GM18868 (cell line): ENCODE data around the gene BCAS3.
"Not testable (repeated sequence)": the region's sequence is repeated elsewhere in the genome, so short reads cannot be mapped to it uniquely, and the experiment has no call there.

Experiments
- ATAC-seq: cut with Tn5 transposase; IDR thresholded peaks from one replicate; pipeline ENCODE4 v1.9.1; 2021; ENCODE audit warnings: mild to moderate bottlenecking, moderate library complexity; ENCODE audit not compliant: unreplicated experiment

Gene BCAS3

DNA sequence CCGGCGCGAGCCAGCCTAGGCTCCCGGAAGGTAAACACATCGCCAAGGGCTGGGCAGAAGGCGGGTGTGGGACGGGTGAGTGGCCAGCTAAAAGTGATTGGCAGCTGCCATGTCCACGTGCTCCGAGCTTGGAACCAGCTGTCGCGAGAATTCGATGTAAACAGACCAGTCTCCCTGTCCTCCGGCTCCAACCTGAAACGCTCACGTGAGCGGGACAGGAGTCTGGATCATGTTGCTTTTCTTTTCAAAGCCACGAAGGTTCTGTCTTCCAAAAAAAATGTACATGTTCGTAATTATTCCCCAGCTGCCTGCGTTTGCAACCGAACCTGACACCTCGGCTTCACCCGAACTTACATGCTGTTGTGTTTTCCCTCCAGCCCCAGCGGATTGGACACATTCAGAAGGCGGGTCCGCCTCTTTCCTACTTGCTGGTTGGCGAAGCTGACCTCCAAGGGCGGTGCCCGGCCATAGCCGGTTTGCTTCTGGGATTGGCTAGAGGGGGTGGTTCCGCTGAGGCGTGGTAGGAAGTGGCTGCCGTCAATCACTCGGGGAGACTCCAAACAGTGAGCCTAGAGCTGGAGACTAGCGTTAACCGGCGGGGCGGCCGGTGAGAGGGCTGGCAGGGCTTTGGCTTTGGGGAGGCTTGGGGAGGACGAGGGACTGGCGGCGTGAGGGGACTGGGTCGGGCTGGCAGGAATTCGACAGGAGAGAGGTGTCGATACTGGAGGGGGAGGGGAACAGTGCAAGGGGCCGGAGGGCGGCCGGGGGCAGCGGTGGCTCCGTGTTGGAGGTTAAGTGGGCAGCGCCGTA, at the start of gene BCAS3:
Gene BCAS3, plus strand, starts transcription at position 544 of the 810 bp plus-strand sequence.
- ATAC-seq, result peak; percentile 94

DNA sequence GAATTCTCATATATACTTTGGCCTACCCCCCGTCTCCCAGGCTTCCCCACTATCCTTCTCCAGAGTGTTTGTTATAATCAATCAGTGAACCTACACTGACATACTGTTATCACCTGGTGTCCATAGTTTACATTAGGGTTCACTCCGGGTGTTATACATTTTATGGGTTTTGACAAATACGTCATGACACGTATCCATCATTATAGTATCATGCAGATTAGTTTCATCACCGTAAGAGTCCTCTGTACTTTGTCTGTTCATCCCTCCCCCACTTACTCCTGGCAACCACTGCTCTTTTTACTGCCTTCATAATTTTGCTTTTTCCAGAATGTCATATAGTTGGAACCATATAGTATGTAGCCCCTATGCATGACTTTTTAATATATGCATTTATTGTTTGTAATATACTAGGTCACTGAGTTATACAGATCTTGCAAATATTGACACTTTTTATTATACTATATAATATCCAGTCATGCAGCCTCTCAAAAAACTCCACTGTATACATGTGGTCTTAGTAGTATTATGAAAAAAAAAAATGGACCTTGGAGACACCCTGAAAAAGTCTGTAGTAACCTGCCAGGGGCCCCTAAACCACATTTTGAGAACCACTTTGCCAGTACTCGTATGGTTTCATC, 49.3 kb upstream of the BCAS3 start:
- ATAC-seq, result no peak

DNA sequence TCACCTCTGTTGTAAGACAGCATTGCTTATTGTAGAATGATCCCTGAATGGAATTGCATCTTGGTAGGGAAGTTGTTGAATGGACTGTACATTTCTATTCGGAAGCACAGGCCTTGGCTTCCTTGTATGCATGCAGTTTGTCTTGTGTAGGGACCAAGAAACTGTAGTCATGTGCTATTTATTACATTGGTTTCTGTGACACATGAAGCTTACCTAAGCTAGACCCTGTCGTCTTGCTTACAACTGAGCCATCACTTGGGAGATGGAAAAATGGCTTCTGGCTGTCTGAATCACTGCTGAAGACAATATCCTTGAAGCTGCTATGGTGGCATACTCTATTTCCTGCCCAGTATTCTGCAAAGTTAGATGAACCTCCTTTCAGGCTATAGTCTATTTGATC, 48.5 kb upstream of the BCAS3 start:
- ATAC-seq, result no peak

DNA sequence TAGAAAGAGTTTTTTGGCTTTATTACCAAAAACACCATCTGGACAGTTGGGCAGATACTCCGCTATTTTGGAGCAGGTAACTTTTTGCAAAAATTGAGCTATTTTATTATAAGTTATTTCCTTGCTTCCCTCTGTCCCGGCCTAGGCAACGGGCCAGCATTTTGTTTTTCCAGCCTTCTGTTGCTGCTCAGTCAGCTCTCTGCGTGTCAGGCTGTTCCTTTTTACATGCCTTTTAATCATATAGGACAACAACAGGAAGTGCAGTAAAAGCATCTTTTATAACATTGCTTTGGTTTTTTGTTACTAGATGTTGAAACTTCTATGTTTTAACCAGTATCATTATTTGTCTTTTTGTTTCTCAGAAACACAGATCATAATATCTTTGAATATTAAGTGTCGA, 47.3 kb upstream of the BCAS3 start:
- no peak for ATAC-seq

DNA sequence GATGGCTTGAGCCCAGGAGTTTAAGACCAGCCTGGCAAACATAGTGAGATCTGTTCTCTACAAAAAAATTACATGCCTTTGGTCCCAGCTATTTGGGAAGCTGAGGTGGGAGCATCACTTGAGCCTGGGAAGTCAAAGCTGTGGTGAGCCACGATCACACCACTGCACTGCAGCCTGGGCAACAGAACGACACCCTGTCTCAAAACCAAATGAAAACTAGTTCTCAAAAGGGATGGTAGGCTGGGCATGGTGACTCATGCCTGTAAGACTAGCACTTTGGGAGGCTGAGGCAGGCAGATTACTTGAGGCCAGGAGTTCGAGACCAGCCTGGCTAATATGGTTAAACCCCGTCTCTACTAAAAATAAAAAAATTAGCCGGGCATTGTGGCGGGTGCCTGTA, 46.5 kb upstream of the BCAS3 start:
- no peak for ATAC-seq

DNA sequence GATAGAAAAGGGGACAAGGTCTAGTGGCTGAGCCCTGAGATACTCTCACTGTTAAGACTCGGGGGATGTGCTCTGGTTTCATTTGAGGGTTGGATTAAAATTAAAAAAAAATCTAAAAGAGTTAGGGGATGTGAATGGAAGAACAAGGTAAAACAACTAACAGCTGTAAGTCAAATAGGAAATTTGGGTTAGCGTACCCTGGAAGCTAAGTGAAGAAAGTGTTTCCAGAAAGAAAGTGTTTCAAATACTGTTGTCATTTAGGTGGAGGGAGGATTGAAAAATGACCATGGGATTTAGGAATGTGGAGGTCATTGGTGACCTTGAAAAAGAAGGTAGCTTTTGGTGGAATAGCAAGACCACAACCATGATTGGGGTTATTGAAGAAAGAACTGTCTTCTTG, 40.0 kb upstream of the BCAS3 start:
- no peak for ATAC-seq

DNA sequence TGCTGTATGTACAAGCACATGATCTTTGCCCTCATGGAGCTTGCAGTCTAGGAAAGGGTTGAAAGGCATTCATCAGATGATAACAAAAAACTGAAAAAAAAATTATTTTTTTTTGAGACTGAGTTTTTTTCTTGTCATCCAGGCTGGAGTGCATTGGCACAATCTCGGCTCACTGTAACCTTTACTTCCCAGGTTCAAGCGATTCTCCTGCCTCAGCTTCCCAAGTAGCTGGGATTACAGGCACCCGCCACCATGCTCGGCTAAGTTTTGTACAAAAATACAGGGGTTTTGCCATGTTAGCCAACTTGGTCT, 38.7 kb upstream of the BCAS3 start:
- no peak for ATAC-seq

DNA sequence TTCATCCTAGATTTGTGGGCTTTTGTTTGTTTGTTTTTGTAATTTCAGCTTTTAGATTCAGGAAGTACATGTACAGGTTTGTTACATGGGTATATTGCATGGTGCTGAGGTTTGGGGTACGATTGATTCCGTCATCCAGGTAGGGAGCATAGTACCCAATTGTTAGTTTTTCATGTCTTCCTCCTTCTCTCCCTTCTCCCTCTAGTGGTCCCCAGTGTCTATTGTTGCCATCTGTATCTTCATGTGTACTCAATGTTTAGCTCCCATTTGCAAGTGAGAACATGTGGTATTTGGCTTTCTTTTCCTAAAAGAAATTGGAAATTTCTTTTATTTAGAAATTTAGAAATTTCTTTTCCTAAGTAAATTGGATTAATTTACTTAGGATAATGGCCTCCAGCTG, 37.1 kb upstream of the BCAS3 start:
- no peak for ATAC-seq

DNA sequence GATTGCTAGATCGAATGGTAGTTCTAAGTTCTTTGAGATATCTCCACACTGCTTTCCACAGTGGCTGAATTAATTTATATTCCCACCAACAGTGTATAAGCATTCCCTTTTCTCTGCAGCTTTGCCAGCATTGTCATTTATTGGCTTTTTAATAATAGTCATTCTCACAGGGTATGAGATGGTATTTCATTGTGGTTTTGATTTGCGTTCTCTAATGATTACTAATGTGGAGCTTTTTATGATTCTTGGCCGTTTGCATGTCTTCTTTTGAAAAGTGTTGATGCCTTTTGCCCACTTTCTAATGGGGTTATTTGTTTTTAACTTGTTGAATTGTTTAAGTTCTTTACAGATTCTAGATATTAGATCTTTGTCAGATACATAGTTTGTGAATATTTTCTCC, 36.5 kb upstream of the BCAS3 start:
- ATAC-seq, result no peak

DNA sequence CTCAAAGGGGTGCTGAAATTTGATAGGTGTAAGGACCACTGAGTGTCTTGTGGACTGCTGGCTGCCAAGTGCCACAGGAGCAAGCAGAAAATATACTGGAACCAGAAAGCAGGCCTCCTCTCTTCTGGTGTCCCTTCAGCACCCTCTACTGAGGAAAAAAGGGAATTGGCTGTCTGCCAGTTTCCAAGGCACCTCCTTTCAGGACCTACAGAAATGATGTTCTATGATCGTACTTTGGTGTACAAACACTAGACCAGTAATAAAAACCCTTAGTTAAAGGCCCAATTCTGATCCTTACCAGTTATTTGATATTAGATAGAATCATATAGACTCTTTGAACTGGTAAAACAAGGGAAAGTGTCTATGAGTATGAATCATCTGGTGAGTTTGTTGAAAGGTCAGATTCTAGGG, 35.8 kb upstream of the BCAS3 start:
- peak; percentile 43 for ATAC-seq

DNA sequence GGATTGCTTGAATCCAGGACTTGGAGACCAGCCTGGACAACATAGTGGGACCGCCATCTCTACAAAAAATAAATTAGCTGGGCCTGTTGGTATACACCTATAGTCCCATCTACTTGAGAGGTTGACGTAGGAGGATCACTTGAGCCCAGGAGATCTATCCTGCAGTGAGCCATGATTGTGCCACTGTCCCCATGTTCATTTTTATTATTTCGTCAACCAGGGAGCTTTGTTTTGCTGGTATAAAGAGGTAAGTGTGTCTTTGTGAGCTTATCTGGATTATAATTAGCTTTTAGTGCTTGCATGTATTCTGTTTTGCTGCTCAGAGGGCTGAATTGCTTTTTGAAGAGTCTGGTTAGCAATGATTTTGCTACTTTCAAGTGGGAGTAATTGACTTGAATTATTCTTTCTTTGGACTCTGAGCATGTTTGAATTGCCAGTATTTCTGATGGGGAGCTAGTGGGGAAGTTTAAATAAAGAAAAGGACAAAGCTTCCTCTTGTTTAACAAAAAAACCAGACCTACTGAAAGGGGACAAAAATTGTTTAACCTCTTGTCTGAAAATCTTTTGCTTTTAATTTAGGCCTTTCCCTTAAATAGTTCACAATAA, 31.6 kb upstream of the BCAS3 start:
- no peak for ATAC-seq

DNA sequence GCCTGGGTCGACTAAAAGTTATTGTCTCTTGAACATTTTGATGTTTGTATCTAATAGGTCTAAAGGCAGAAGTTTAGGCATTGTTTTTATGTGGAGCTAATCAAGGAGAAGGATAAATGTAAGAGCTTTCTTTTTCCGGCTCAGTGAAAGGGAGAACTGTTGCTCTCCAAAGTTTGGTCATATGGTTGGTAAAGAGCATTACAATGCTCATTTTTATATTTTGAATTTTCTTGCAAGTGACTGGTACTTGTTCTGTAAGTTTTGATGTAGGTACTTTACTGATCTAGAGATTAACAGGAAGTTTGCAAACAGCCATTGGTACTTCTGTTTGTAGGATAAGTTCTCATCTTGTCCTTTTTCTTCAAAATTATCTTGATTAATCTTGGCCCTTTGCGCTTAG, 30.9 kb upstream of the BCAS3 start:
- ATAC-seq, result no peak

DNA sequence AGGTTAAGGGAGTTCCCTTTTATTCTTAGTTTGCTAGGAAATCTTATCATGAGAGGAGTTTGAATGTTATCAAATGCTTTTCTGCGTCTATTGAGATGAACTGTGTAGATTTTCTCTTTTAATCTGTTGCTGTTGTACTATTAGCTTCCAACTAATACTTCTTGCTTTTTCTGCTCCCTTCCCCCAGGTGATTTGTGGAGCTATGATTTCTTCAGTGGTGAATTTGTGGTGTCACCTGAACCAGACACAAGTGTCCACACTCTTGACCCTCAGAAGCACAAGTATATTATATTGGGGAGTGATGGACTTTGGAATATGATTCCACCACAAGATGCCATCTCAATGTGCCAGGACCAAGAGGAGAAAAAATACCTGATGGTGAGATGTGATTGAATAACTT, 29.9 kb upstream of the BCAS3 start:
- ATAC-seq, result no peak

DNA sequence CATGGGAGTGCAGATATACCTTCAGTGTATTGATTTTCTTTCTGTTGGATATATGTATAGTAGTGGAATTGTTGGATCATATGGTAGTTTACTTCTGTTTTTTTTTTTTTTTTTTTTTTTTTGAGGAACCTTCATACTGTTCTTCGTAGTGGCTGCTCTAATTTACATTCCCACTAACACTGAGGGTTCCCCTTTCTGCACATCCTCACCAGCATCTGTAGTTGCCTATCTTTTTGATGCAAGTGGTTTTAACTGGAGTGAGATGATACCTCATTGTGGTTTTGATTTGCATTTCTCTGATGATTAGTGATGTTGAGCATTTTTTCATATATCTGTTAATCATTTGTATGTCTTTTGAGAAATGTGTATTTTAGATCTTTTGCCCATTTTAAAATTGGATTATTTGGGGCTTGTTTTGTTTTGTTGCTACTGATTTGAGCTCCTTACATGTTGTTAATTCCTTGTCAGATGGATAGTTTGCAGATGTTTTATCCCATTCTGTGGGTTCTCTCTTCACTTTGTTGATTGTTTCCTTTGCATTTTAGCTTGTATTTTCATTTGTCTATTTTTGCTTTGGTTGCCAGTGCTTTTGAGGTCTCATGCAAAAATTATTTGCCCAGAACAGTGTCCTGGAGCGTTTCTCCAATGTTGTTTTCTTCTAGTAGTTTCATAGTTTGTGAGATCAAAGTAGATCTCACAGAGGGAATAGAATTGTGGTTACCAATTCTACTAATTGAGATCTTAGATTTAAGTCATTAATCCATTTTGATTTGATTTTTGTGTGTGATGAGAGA, 25.0 kb upstream of the BCAS3 start:
- ATAC-seq, result no peak

DNA sequence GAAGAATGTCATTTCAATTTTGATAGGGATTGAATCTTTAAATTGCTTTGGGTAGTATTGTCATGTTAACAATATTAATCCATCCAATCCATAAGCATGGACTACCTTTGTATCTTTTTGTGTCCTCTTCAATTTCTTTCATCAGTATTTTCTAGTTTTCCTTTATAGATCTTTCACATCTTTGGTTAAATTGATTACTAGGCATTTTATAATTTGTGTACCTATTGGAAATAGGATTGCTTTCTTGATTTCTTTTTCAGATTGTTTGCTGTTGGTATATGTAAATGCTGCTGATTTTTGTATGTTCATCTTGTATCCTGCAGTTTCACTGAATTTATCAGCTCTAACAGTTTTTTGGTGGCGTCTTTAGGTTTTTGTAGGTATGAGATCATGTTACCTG, 24.1 kb upstream of the BCAS3 start:
- ATAC-seq, result no peak

DNA sequence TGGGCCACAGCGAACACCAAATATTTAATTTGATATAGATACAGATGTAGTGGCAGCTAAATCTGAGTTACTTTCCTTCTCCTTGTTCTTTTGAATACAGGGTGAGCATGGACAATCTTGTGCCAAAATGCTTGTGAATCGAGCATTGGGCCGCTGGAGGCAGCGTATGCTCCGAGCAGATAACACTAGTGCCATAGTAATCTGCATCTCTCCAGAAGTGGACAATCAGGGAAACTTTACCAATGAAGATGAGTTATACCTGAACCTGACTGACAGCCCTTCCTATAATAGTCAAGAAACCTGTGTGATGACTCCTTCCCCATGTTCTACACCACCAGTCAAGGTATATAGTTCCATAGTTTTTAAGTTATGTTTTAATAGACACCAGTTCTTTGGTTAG, 21.2 kb upstream of the BCAS3 start:
- no peak for ATAC-seq

DNA sequence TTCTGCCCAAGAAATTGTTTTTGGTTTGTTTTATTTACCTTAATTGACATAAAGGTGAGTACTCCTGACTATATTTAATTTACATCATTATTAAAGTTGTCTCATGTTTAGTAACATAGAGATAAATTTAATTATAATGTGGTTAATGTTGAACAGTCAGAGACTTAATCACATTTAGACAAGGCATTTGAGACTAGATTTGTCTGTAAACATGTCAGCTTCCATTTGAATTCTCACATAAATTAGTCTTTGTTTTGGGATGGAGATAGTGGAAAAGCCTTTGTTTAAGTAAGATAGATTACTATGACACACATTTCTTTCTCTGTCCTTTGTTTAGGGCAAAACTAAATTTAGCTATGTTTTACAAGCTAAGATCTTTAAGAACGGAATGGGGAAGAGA, 18.5 kb upstream of the BCAS3 start:
- ATAC-seq, result no peak

DNA sequence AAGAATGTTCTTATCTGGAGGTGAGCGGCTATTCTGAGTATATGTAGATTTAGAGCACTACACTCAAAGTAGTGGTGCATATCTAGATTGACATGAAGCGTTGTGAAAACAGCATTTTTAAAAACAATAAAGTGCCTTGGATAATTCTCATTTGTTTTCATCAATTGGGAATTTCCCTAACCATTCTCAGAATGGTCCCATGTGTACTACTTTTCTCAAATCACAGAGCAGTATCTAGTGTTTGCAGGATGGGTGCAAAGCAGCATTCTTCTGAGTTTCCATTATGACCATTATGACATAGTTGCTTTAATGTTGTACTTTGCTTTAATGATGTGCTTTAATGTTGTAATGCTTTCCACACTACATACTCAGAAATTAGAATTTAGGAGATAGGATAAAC, 16.2 kb upstream of the BCAS3 start:
- ATAC-seq, result no peak

DNA sequence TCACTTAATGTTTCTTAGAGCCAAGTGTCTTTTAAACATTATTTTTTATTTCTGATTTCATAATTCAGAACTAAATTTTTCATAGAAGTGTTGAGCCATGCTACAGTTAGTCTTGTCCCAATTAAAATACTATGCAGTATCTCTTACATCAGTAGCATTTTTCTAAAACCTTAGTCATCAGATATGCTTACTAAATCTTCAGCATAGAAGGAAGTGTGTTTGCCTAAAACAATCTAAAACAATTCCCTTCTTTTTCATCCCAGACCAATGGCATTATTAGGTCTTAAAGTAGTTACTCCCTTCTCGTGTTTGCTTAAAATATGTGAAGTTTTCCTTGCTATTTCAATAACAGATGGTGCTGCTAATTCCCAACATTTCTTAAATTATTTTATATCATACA, 13.6 kb upstream of the BCAS3 start:
- ATAC-seq, result no peak

DNA sequence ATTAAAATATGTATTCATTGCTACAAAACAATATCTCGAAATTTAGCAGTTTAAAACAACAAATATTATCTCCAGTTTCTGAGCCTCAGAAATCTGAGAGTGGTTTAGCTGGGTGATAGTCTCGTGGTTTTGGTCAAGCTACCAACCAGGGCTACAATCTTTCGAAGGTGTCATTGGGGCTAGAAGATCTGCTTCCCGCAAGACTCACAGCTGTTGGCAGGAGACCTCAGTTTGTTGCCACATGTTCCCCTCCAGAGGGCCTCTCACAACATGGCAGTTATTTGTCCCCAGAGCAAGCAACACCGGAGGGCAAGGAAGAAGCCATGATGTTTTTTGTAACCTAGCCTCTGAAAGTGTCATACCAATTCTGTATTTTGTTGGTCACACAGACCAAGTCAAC, 12.0 kb upstream of the BCAS3 start:
- ATAC-seq, result no peak

DNA sequence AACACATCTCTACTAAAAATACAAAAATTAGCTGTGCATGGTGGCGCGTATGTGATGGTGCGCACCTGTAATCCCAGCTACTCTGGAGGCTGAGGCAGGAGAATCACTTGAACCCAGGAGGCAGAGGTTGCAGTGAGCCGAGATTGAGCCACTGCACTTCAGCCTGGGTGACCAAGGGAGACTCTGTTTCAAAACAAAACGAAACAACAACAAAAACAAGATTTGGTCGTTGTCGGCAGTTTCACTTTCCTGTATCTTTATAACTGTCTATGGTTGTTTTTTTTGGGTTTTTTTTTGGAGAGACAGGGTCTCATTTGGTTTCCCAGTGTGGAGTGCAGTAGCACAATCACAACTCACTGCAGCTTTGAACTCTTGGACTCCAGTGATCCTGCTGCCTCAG, 8.9 kb upstream of the BCAS3 start:
- not testable (repeated sequence) for ATAC-seq

DNA sequence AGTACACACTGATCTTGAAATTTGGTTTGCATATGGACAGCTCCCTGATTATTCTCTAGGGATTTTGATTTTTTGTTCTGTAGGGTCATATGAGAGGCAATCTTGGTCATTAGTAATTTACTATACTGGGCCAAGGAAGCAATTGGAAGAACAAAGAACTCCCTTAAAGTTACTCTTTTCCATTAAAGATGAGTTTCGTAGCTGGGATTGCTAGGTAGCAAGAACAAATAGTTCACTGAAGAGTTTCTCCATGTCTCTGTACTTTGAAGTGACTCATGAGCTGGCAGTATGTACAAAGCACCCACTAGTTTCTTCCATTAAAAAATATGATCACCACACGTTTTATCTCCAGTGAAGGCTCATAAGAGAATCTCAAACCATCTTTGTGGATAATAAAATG, 6.2 kb upstream of the BCAS3 start:
- no peak for ATAC-seq
